Neural cell (in vitro differentiated cells): ENCODE measurements around the gene MAD2L2. TPM values are rescaled to one million over a fixed set of nuclear protein-coding genes. Genes with fewer than 3 reads are reported as not detected.
A peak's percentile ranks its signal among the peaks of the same experiment; 100 is the strongest.

Experiments
- H2AFZ ChIP-seq: fragments of 200-600, 300-800 bp; sonication (generic), shearing (Covaris generic); 2 replicates; pipeline ENCODE4 v1.6.0; 2014; ENCODE audit warnings: low read depth, mild to moderate bottlenecking, antibody characterized with exemption, low read length, moderate library complexity
- H3F3A ChIP-seq: fragments of 200-600 bp; shearing (Covaris generic); 2 replicates; pipeline ENCODE4 v1.6.1; 2016; ENCODE audit warnings: mild to moderate bottlenecking, moderate library complexity, mixed read lengths, antibody characterized with exemption, low read length; ENCODE audit not compliant: insufficient read depth, poor library complexity, severe bottlenecking
- H3K27ac ChIP-seq: fragments of 200-600, 300-800 bp; sonication (generic), shearing (Covaris generic); 2 replicates; pipeline ENCODE4 v1.5.1; 2014; ENCODE audit warnings: mild to moderate bottlenecking, low read length, moderate library complexity
- H3K27me3 ChIP-seq: fragments of 300-800, 200-600 bp; sonication (generic), shearing (Covaris generic); 2 replicates; pipeline ENCODE4 v1.6.0; 2014; ENCODE audit warnings: mild to moderate bottlenecking, low read depth, low read length, moderate library complexity; ENCODE audit not compliant: insufficient read depth
- H3K36me3 ChIP-seq: fragments of 300-800, 200-600 bp; sonication (generic), shearing (Covaris generic); 2 replicates; pipeline ENCODE4 v1.5.1; 2014; ENCODE audit warnings: mild to moderate bottlenecking, antibody characterized with exemption, low read length, moderate library complexity; ENCODE audit not compliant: insufficient read depth
- H3K4me2 ChIP-seq: fragments of 300-800, 200-600 bp; sonication (generic), shearing (Covaris generic); 2 replicates; pipeline ENCODE4 v1.6.0; 2014; ENCODE audit warnings: mild to moderate bottlenecking, low read length
- H3K4me3 ChIP-seq: fragments of 300-800, 200-600 bp; sonication (generic), shearing (Covaris generic); 2 replicates; pipeline ENCODE4 v1.5.1; 2014; ENCODE audit warnings: mild to moderate bottlenecking, low read length, moderate library complexity
- H3K79me2 ChIP-seq: fragments of 200-600 bp; shearing (Covaris generic); replicated peaks from 2 replicates; pipeline ENCODE4 v1.6.0; 2014; ENCODE audit warnings: mild to moderate bottlenecking, low read length, moderate library complexity; ENCODE audit not compliant: insufficient read depth
- H3K9ac ChIP-seq: fragments of 300-800, 200-600 bp; sonication (generic), shearing (Covaris generic); 2 replicates; pipeline ENCODE4 v1.6.1; 2016; ENCODE audit warnings: mild to moderate bottlenecking, low read length, mixed read lengths
- H3K9me2 ChIP-seq: fragments of 200-600 bp; shearing (Covaris generic); 2 replicates; pipeline ENCODE4 v1.6.1; 2016; ENCODE audit warnings: mild to moderate bottlenecking, low read length, mixed read lengths; ENCODE audit not compliant: insufficient read depth
- H3K9me3 ChIP-seq: fragments of 200-600, 300-800 bp; sonication (generic), shearing (Covaris generic); 2 replicates; pipeline ENCODE4 v1.6.1; 2016; ENCODE audit warnings: mild to moderate bottlenecking, mixed run types, low read length, moderate library complexity, mixed read lengths
- H4K20me1 ChIP-seq: fragments of 200-600 bp; shearing (Covaris generic); 2 replicates; pipeline ENCODE4 v1.6.1; 2016; ENCODE audit warnings: mild to moderate bottlenecking, mixed run types; ENCODE audit not compliant: insufficient read depth
- CTCF ChIP-seq: fragments of 450-650 bp; IDR thresholded peaks from 2 replicates; pipeline ENCODE4 v1.5.1; 2014; ENCODE audit warnings: antibody characterized with exemption, mild to moderate bottlenecking, moderate library complexity; ENCODE audit not compliant: poor library complexity, severe bottlenecking
- EP300 ChIP-seq: fragments of 450-650 bp; conservative IDR thresholded peaks from 2 replicates; pipeline ENCODE4 v1.6.1; 2014; ENCODE audit warnings: antibody characterized with exemption, mild to moderate bottlenecking, moderate library complexity; ENCODE audit not compliant: poor library complexity, severe bottlenecking
- EZH2 ChIP-seq: fragments of 200-600, 300-800 bp; shearing (Covaris generic), sonication (generic); IDR thresholded peaks from 2 replicates; pipeline ENCODE4 v1.6.1; 2014; ENCODE audit warnings: antibody characterized with exemption, low read length, borderline replicate concordance, mild to moderate bottlenecking; ENCODE audit not compliant: insufficient read depth, poor library complexity, severe bottlenecking
- MXI1 ChIP-seq: fragments of 450-650 bp; conservative IDR thresholded peaks from 2 replicates; pipeline ENCODE4 v1.6.1; 2014; ENCODE audit warnings: antibody characterized with exemption, mild to moderate bottlenecking; ENCODE audit not compliant: poor library complexity, severe bottlenecking
- POLR2AphosphoS5 ChIP-seq: IDR thresholded peaks from 2 replicates; pipeline ENCODE4 v1.6.1; 2012
- RAD21 ChIP-seq: fragments of 450-650 bp; conservative IDR thresholded peaks from 2 replicates; pipeline ENCODE4 v1.6.1; 2014; ENCODE audit warnings: antibody characterized with exemption, mild to moderate bottlenecking, moderate library complexity
- REST ChIP-seq: IDR thresholded peaks from 2 replicates; pipeline ENCODE4 v1.6.1; 2012; ENCODE audit warnings: borderline replicate concordance
- SMC3 ChIP-seq: fragments of 450-650 bp; conservative IDR thresholded peaks from 2 replicates; pipeline ENCODE4 v1.6.1; 2014; ENCODE audit warnings: antibody characterized with exemption, mild to moderate bottlenecking, moderate library complexity; ENCODE audit not compliant: poor library complexity
- TAF1 ChIP-seq: IDR thresholded peaks from 2 replicates; pipeline ENCODE4 v1.6.1; 2012; ENCODE audit warnings: low read depth
- polyA plus RNA-seq: library from polyadenylated mRNA; depleted of rRNA; stranded (reverse); fragments of >200 nt; gene quantifications from 2 replicates; pipeline ENCODE4 v1.2.3, GENCODE V29; 2014

Gene MAD2L2
- polyA plus RNA-seq, 1 donor from 2014 or later: 182 TPM

- no peaks in the 10 kb centered on the region for H3K9me2 ChIP-seq
- peak overlapping the region; percentile 12 for H3K27ac ChIP-seq
- H3K27me3 ChIP-seq: no peaks in the 10 kb centered on the region
- H3K9me3 ChIP-seq: no peaks in the 10 kb centered on the region
- H3K4me3 ChIP-seq: no peak overlapping the region
- no peaks in the 10 kb centered on the region for H4K20me1 ChIP-seq
- no peaks in the 10 kb centered on the region for H3F3A ChIP-seq
- H3K79me2 ChIP-seq: peaks cover 4% of the 10 kb centered on the region
- no peak overlapping the region for H3K4me2 ChIP-seq
- H3K36me3 ChIP-seq: no peaks in the 10 kb centered on the region
- no peak overlapping the region for H2AFZ ChIP-seq
- peak overlapping the region; percentile 13 for H3K9ac ChIP-seq
- TF ChIP-seq CTCF (no peak), POLR2AphosphoS5 (no peak), EP300 (no peak), REST (no peak), RAD21 (no peak), SMC3 (no peak), MXI1 (no peak), TAF1 (no peak), EZH2 (no peak)
Observed at GRCh38 chr1:11701551-11701961, 20.6 kb upstream of the MAD2L2 start.

GRCh38 chr1:11700601-11701467 lies 19.9 kb upstream of the MAD2L2 start:
- no peaks in the 10 kb centered on the region for H3K9me2 ChIP-seq
- H4K20me1 ChIP-seq: no peaks in the 10 kb centered on the region
- H3K27me3 ChIP-seq: no peaks in the 10 kb centered on the region
- H3K9ac ChIP-seq: peak overlapping the region; percentile 13
- peak overlapping the region; percentile 28 for H3K27ac ChIP-seq
- H3K9me3 ChIP-seq: no peaks in the 10 kb centered on the region
- no peak overlapping the region for H2AFZ ChIP-seq
- H3K36me3 ChIP-seq: no peaks in the 10 kb centered on the region
- peaks cover 4% of the 10 kb centered on the region for H3K79me2 ChIP-seq
- no peaks in the 10 kb centered on the region for H3F3A ChIP-seq
- H3K4me2 ChIP-seq: no peak overlapping the region
- H3K4me3 ChIP-seq: no peak overlapping the region
- no peak for TF ChIP-seq RAD21
- TF ChIP-seq REST: no peak
- TF ChIP-seq CTCF: no peak
- TF ChIP-seq MXI1: no peak
- TF ChIP-seq TAF1: no peak
- TF ChIP-seq POLR2AphosphoS5: no peak
- no peak for TF ChIP-seq EZH2
- no peak for TF ChIP-seq EP300
- no peak for TF ChIP-seq SMC3
